ENCODE data around the gene ZC3H4.
"Not testable (repeated sequence)": the region's sequence is repeated elsewhere in the genome, so short reads cannot be mapped to it uniquely, and the experiment has no call there.

GRCh38 chr19:47050562-47050961 lies 63.0 kb downstream of the ZC3H4 start:
- TF ChIP-seq, protein P1, sequence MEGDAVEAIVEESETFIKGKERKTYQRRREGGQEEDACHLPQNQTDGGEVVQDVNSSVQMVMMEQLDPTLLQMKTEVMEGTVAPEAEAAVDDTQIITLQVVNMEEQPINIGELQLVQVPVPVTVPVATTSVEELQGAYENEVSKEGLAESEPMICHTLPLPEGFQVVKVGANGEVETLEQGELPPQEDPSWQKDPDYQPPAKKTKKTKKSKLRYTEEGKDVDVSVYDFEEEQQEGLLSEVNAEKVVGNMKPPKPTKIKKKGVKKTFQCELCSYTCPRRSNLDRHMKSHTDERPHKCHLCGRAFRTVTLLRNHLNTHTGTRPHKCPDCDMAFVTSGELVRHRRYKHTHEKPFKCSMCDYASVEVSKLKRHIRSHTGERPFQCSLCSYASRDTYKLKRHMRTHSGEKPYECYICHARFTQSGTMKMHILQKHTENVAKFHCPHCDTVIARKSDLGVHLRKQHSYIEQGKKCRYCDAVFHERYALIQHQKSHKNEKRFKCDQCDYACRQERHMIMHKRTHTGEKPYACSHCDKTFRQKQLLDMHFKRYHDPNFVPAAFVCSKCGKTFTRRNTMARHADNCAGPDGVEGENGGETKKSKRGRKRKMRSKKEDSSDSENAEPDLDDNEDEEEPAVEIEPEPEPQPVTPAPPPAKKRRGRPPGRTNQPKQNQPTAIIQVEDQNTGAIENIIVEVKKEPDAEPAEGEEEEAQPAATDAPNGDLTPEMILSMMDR (IDR thresholded peaks at IDR 0.05) = not testable (repeated sequence)
- not testable (repeated sequence) for TF ChIP-seq POLR2A (IDR thresholded peaks at IDR 0.05)

All from adrenal gland (tissue), 5 donors.